ENCODE measurements around the gene GDF9. TPM values are rescaled to one million over a fixed set of nuclear protein-coding genes. Genes with fewer than 3 reads are reported as not detected.
"Not testable (repeated sequence)": the region's sequence is repeated elsewhere in the genome, so short reads cannot be mapped to it uniquely, and the experiment has no call there.

Gene GDF9
- total RNA-seq, 1 donor, result 0.18 TPM

DNA sequence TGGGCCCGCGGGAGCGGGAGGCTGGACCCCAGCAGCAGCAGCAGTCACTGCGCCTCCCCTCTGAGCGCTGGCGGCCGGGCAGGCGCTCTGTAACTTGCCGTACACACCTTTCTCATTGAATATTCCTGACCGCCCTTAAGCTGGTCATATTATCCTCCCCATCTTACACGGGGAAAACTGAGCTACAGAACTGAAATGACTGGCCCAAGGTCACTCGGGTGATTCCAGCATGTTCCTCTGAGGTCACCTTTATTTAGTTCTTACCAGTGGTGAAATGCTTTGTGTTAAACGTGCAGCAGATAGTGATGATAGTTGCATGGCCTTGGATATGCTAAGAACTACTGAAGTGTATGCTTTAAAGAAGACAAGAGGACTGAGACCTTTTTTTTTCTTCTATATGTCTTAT is 780 bp upstream of the GDF9 start:
- no peak for DNase-seq (ENCODE audit: low read depth)
- peak overlapping the region; percentile 97 for H3K4me3 ChIP-seq (ENCODE audit: low read depth, low read length)
- TF ChIP-seq, protein P1, sequence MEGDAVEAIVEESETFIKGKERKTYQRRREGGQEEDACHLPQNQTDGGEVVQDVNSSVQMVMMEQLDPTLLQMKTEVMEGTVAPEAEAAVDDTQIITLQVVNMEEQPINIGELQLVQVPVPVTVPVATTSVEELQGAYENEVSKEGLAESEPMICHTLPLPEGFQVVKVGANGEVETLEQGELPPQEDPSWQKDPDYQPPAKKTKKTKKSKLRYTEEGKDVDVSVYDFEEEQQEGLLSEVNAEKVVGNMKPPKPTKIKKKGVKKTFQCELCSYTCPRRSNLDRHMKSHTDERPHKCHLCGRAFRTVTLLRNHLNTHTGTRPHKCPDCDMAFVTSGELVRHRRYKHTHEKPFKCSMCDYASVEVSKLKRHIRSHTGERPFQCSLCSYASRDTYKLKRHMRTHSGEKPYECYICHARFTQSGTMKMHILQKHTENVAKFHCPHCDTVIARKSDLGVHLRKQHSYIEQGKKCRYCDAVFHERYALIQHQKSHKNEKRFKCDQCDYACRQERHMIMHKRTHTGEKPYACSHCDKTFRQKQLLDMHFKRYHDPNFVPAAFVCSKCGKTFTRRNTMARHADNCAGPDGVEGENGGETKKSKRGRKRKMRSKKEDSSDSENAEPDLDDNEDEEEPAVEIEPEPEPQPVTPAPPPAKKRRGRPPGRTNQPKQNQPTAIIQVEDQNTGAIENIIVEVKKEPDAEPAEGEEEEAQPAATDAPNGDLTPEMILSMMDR (IDR thresholded peaks at IDR 0.05; ENCODE audit: insufficient read depth, low read length), result no peak

DNA sequence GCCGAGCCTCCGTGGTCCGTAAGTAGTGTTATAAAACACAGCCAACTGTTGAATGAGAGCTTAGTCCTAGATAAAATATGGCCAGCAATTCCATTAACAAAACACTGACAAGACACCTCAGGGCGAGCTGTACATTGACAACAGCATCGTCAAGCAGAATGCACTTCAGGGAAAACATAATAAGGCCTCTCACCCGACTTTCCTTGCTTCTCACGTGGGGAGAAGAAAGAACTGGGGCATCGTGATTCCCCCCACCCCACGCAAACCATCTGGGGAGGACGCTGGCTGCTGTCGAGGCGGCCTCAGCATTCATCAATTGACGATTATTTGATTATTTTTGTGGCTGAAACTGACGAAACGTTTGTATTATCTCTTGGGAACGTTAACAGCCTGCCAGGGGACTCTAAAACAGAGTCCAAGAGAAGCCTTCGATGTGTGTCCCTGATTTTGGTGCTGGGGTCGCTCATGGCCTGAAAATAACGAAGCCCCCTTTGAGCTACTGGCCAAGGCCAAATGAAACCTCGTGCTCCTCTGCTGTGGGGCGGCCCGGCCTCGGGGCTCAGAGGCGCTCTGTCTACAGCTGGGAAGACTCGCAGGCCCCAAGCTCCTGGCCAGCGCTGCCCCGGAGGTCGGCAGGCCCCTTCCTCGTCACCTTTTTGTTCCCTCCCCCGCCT is 464 bp downstream of the GDF9 start:
- DNase-seq (ENCODE audit: low read depth), result no peak
- TF ChIP-seq, protein P1 (IDR thresholded peaks at IDR 0.05; ENCODE audit: insufficient read depth, low read length), result no peak
- peak overlapping the region; percentile 97 for H3K4me3 ChIP-seq (ENCODE audit: low read depth, low read length)

DNA sequence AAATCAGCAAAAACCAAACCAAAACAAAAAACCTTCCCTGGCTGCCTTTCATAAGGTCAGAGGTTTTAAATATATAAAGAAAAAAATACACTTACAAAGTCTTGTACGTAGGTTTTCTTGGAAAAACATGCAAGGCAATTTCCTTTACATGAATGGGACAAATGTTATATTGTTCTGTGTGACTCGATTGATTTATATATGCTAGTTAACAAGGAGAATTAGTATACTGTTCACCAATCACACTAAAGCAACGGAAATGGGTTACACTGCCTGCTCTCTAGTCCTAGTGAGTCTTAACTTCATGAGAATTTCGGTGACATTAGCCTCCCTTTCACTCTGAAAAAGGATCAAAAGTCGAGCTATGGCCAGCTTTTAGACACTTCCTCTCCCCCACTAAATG is 5.5 kb downstream of the GDF9 start:
- TF ChIP-seq, protein P1 (IDR thresholded peaks at IDR 0.05; ENCODE audit: insufficient read depth, low read length), result no peak
- H3K4me3 ChIP-seq (ENCODE audit: low read depth, low read length), result no peak overlapping the region
- no peak for DNase-seq (ENCODE audit: low read depth)

DNA sequence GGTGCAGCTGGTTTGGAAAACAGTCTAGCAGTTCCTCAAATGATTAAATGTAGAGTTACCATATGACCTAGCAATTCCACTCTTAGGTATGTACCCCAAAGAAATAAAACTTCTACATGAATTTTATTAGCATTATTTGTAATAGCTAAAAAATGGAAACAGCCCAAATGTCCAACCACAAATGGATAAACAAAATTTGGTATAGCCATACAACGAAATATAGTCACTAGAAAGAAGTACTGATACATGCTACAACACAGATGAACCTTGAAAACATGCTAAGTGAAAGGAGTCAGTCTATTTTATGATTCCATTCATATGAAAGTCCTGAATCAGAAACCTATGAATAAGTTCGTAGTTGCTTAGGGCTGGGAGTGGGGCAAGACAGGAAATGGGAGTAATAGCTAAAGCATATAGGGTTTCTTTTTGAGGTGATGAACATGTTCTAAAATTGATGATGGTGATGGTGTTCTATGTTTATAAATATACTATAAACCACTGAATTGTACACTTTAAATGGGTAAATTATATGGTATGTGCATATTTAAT is 6.3 kb downstream of the GDF9 start:
- TF ChIP-seq, protein P1 (IDR thresholded peaks at IDR 0.05; ENCODE audit: insufficient read depth, low read length), result no peak
- no peak for DNase-seq (ENCODE audit: low read depth)
- no peak overlapping the region for H3K4me3 ChIP-seq (ENCODE audit: low read depth, low read length)

DNA sequence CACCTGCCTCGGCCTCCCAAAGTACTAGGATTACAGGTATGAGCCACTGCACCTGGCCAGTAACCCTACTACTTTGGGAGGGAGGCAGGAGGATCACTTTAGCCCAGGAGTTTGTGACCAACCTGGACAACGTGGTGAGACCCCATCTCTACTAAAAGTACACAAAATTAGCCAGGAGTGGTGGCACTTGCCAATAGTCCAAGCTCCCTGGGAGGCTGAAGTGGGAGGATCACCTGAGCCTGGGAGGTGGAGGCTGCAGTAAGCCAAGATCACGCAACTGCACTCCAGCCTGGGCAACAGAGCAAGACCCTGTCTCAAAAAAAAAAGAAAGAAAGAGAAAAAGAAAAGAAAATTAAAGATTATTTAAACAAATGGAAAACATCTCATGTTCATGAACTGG is 10.3 kb downstream of the GDF9 start:
- no peak for DNase-seq (ENCODE audit: low read depth)
- TF ChIP-seq, protein P1 (IDR thresholded peaks at IDR 0.05; ENCODE audit: insufficient read depth, low read length), result no peak

DNA sequence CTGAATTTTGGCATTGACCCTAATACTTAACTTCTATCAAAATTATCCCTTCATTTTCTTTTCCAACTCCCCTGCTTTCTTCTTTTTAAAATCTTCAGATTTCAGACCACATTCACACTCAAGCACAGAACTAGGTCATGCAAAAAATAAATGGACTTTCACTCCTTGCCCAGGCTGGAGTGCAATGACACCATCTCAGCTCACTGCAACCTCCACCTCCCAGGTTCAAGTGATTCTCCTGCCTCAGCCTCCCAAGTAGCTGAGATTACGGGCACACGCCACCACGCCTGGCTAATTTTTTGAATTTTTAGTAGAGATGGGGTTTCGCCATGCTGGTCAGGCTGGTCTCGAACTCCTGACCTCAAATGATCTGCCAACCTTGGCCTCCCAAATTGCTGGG is 11.3 kb downstream of the GDF9 start:
- not testable (repeated sequence) for H3K4me3 ChIP-seq (ENCODE audit: low read depth, low read length); DNase-seq (ENCODE audit: low read depth)

More for the DNA sequence above, 10.3 kb downstream of the GDF9 start:
- H3K4me3 ChIP-seq (ENCODE audit: low read depth, low read length), result no peak overlapping the region

DNA sequence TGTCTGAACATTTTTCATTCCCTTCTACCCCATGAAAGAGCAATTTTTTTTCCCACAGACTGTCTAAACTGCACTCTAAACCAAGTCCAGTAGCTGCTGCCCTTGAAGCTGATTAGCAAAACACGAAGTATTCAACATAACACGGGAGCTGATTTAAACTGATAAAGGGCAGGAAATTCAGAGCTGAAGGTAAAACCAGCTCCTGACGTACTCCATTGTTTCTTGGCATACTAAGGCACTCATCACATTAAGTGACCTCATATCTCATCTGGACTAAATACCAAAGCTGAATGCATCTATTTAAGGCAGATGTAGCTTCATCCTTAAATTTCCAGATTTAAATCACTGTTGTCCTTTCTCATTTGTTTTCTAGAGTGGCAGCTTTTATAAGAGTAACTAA is 12.0 kb downstream of the GDF9 start:
- no peak overlapping the region for H3K4me3 ChIP-seq (ENCODE audit: low read depth, low read length)
- peak; percentile 50 for DNase-seq (ENCODE audit: low read depth)
- TF ChIP-seq, protein P1 (IDR thresholded peaks at IDR 0.05; ENCODE audit: insufficient read depth, low read length), result no peak
